DND-41 (cell line): Measurements from ENCODE around the gene BLM.

Experiments
- ATAC-seq: fragments of 200-7000 bp; cut with Tn5 transposase; 3 replicates; pipeline ENCODE4 v1.9.1; 2021; ENCODE audit warnings: low read depth; ENCODE audit not compliant: insufficient read depth
- DNase-seq: peaks from one replicate; pipeline ENCODE4 v3.0.0-alpha.2; 2020
- H2AFZ ChIP-seq: 2 replicates; pipeline ENCODE4 v1.6.0; 2012; ENCODE audit warnings: low read depth, low read length
- H3K27ac ChIP-seq: 2 replicates; pipeline ENCODE4 v1.5.1; 2012; ENCODE audit warnings: low read length, inconsistent platforms
- H3K27me3 ChIP-seq: fragments of 200-600 bp; sonication (generic); 2 replicates; pipeline ENCODE4 v1.6.0; 2012; ENCODE audit warnings: low read length, mild to moderate bottlenecking, inconsistent platforms; ENCODE audit not compliant: insufficient read depth, poor library complexity
- H3K36me3 ChIP-seq: 2 replicates; pipeline ENCODE4 v1.5.1; 2012; ENCODE audit warnings: low read length, inconsistent platforms; ENCODE audit not compliant: insufficient read depth
- H3K4me1 ChIP-seq: 2 replicates; pipeline ENCODE4 v1.5.1; 2012; ENCODE audit warnings: mild to moderate bottlenecking, low read length; ENCODE audit not compliant: insufficient read depth
- H3K4me2 ChIP-seq: 2 replicates; pipeline ENCODE4 v1.6.0; 2012; ENCODE audit warnings: mild to moderate bottlenecking, moderate library complexity, low read length, inconsistent platforms; ENCODE audit not compliant: insufficient read depth
- H3K4me3 ChIP-seq, 2 experiments: fragments of 200-600 bp in 1 of 2; shearing (Covaris generic) in 1 of 2; 2 replicates each; pipeline ENCODE4 v1.5.1; 2012 to 2016; ENCODE audit warnings: inconsistent platforms in 2 of 2, low read length in 2 of 2, mild to moderate bottlenecking in 2 of 2, low read depth in 1 of 2, moderate library complexity in 1 of 2
- H3K79me2 ChIP-seq: 2 replicates; pipeline ENCODE4 v1.6.0; 2012; ENCODE audit warnings: low read length, inconsistent platforms; ENCODE audit not compliant: insufficient read depth
- H3K9ac ChIP-seq: 2 replicates; pipeline ENCODE4 v1.6.0; 2012; ENCODE audit warnings: low read depth, mild to moderate bottlenecking, inconsistent platforms, low read length, moderate library complexity
- H3K9me3 ChIP-seq: 2 replicates; pipeline ENCODE4 v1.5.1; 2012; ENCODE audit warnings: low read length, moderate library complexity, mild to moderate bottlenecking, inconsistent platforms; ENCODE audit not compliant: insufficient read depth, severe bottlenecking
- H4K20me1 ChIP-seq: 2 replicates; pipeline ENCODE4 v1.6.0; 2012; ENCODE audit warnings: low read length; ENCODE audit not compliant: insufficient read depth
- CTCF ChIP-seq: IDR thresholded peaks from 2 replicates; pipeline ENCODE4 v1.5.1; 2012; ENCODE audit warnings: borderline replicate concordance, low read length, moderate library complexity, mild to moderate bottlenecking; ENCODE audit not compliant: poor library complexity, severe bottlenecking; ENCODE audit errors: extremely low read depth
- EZH2 ChIP-seq: IDR thresholded peaks from 3 replicates; pipeline ENCODE4 v1.6.1; 2012; ENCODE audit warnings: borderline replicate concordance, low read depth, mild to moderate bottlenecking, moderate library complexity, low read length, inconsistent platforms; ENCODE audit not compliant: severe bottlenecking

The BLM gene

GRCh38 chr15:90810354-90810753 lies 93.2 kb downstream of the BLM start:
- H3K4me1 ChIP-seq: no peaks in the 10 kb centered on the region
- no peak overlapping the region for H3K4me2 ChIP-seq
- TF ChIP-seq CTCF (no peak), EZH2 (no peak)
- peaks cover 90% of the 10 kb centered on the region for H3K36me3 ChIP-seq
- no peaks in the 10 kb centered on the region for H3K79me2 ChIP-seq
- no peaks in the 10 kb centered on the region for H3K27me3 ChIP-seq
- DNase-seq (no peak), ATAC-seq (no peak)
- no peak overlapping the region for H3K4me3 ChIP-seq
- no peak overlapping the region for H3K9ac ChIP-seq
- H3K9me3 ChIP-seq: no peaks in the 10 kb centered on the region
- no peaks in the 10 kb centered on the region; the same call in 1 of the 2 replicates for H4K20me1 ChIP-seq
- no peak overlapping the region for H2AFZ ChIP-seq
- no peak overlapping the region for H3K27ac ChIP-seq

- DNase-seq (no peak), ATAC-seq (no peak)
- Histone ChIP-seq H3K9me3 (no peaks in the 10 kb centered on the region), H3K4me2 (no peak overlapping the region), H3K4me3 (no peak overlapping the region), H4K20me1 (no peaks in the 10 kb centered on the region; the same call in 1 of the 2 replicates), H3K9ac (no peak overlapping the region), H3K79me2 (no peaks in the 10 kb centered on the region), H3K27ac (no peak overlapping the region), H3K27me3 (no peaks in the 10 kb centered on the region), H3K4me1 (peaks cover under 1% of the 10 kb centered on the region; the same call in 1 of the 2 replicates), H2AFZ (no peak overlapping the region), H3K36me3 (peaks cover 79% of the 10 kb centered on the region)
- TF ChIP-seq CTCF: no peak
- TF ChIP-seq EZH2: no peak
Observed at GRCh38 chr15:90812171-90812957, 95.2 kb downstream of the BLM start.

GRCh38 chr15:90812958-90813265 lies 95.8 kb downstream of the BLM start:
- H2AFZ ChIP-seq: no peak overlapping the region
- DNase-seq (no peak), ATAC-seq (no peak)
- no peaks in the 10 kb centered on the region for H3K9me3 ChIP-seq
- TF ChIP-seq CTCF (no peak), EZH2 (no peak)
- H3K79me2 ChIP-seq: no peaks in the 10 kb centered on the region
- no peaks in the 10 kb centered on the region for H3K27me3 ChIP-seq
- peaks cover 73% of the 10 kb centered on the region for H3K36me3 ChIP-seq
- H4K20me1 ChIP-seq: no peaks in the 10 kb centered on the region; the same call in 1 of the 2 replicates
- no peak overlapping the region for H3K27ac ChIP-seq
- no peak overlapping the region for H3K9ac ChIP-seq
- H3K4me2 ChIP-seq: no peak overlapping the region
- peaks cover 5% of the 10 kb centered on the region; the same call in 1 of the 2 replicates for H3K4me1 ChIP-seq
- no peak overlapping the region for H3K4me3 ChIP-seq
